ENCODE data around the gene NDST4. TPM values are rescaled to one million over a fixed set of nuclear protein-coding genes. Genes with fewer than 3 reads are reported as not detected.

Gene NDST4
- total RNA-seq, 1 experiment from 2014 or later = not detected

DNA sequence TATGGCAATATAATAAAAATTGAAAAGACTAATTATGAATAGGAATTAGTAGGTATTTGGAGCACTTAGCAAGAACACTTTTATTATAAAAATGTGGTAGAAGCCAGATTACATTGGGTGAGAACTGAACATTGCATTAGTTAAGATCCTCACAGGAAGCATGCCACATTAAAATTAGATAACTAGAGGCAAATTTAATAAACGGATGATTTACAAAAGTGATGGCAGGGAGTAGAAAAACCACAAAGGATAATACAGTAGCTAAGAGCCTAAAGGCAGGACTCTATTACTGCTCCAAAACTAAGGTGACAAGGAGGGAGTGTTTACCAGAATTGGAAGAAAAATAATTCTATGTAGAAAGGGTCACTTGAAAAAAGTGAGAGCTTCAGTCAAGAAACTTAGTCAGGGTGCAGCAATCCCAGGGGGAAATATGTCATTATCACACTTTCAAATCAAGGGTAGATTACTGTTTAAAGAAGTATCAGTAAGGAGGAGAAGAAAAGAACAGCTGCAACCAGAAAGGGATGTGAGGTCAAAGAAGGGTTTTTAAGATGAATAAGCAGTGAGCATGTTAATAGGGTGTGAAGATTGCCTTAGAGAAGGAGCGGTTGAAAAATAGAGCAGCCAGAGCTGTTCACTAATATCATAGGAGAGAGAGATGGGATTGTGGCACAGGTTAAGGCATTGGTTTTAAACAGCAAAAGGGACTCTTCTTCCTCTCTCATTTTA lies 84.6 kb downstream of the NDST4 start:
- Histone ChIP-seq H4K20me1 (ENCODE audit: low read length) (no peaks in the 10 kb centered on the region), H3K27me3 (ENCODE audit: low read length) (no peaks in the 10 kb centered on the region), H3K4me3 (ENCODE audit: low read length) (no peak overlapping the region), H3K9ac (ENCODE audit: low read length) (no peak overlapping the region), H3K4me1 (ENCODE audit: insufficient read depth, low read length) (no peaks in the 10 kb centered on the region), H3K9me3 (ENCODE audit: low read length) (no peaks in the 10 kb centered on the region), H3K9me2 (replicated peaks; ENCODE audit: low read length) (no peaks in the 10 kb centered on the region), H2AFZ (ENCODE audit: low read length) (no peak overlapping the region), H3F3A (ENCODE audit: low read length, unreplicated experiment) (no peaks in the 10 kb centered on the region), H3K36me3 (ENCODE audit: low read depth, low read length) (no peaks in the 10 kb centered on the region), H3K79me2 (ENCODE audit: low read length) (no peaks in the 10 kb centered on the region), H3K27ac (ENCODE audit: low read length) (no peak overlapping the region), H3K4me2 (ENCODE audit: low read length) (no peak overlapping the region)
- POLR2A ChIA-PET (ENCODE audit: unreplicated experiment) = no interaction called here
- CTCF ChIA-PET = no interaction called here
- TF ChIP-seq EZH2 (IDR thresholded peaks at IDR 0.05; ENCODE audit: low read length, unreplicated experiment) (no peak), EZH2phosphoT487 (IDR thresholded peaks at IDR 0.05; ENCODE audit: borderline replicate concordance, low read length) (no peak)
- TF ChIP-seq, protein P1, sequence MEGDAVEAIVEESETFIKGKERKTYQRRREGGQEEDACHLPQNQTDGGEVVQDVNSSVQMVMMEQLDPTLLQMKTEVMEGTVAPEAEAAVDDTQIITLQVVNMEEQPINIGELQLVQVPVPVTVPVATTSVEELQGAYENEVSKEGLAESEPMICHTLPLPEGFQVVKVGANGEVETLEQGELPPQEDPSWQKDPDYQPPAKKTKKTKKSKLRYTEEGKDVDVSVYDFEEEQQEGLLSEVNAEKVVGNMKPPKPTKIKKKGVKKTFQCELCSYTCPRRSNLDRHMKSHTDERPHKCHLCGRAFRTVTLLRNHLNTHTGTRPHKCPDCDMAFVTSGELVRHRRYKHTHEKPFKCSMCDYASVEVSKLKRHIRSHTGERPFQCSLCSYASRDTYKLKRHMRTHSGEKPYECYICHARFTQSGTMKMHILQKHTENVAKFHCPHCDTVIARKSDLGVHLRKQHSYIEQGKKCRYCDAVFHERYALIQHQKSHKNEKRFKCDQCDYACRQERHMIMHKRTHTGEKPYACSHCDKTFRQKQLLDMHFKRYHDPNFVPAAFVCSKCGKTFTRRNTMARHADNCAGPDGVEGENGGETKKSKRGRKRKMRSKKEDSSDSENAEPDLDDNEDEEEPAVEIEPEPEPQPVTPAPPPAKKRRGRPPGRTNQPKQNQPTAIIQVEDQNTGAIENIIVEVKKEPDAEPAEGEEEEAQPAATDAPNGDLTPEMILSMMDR (conservative IDR thresholded peaks at IDR 0.05; ENCODE audit: low read depth, low read length) = no peak
- intact Hi-C loops (cut with micrococcal nuclease) = no loop called here
- DNase-seq (no peak), ATAC-seq (no peak)
- BruUV-seq (replicated peaks) = no TSS peak

DNA sequence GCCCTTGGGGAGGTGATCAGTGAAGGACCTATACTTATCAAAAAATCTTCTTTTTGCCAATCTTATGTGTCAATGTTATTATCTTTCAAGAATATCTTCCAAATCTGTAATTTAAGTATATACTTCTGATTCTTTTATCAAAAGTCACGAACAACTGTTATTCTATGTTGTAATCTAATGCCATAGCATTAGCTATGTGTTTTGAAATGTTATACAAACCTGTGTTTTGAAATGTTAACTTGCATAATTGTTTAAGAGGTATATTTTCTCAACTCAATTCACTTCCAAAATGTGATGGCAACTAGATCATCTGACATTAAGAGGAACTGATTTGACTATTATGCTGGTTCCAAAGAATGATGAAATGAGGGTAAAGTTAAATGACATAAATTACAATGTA lies 113.5 kb downstream of the NDST4 start:
- DNase-seq (no peak), ATAC-seq (no peak)
- TF ChIP-seq, protein P1 (conservative IDR thresholded peaks at IDR 0.05; ENCODE audit: low read depth, low read length) = no peak
- TF ChIP-seq EZH2phosphoT487 (IDR thresholded peaks at IDR 0.05; ENCODE audit: borderline replicate concordance, low read length) (no peak), EZH2 (IDR thresholded peaks at IDR 0.05; ENCODE audit: low read length, unreplicated experiment) (no peak)
- Histone ChIP-seq H3F3A (ENCODE audit: low read length, unreplicated experiment) (no peaks in the 10 kb centered on the region), H3K4me2 (ENCODE audit: low read length) (no peak overlapping the region), H3K27me3 (ENCODE audit: low read length) (no peaks in the 10 kb centered on the region), H3K27ac (ENCODE audit: low read length) (no peak overlapping the region), H3K4me1 (ENCODE audit: insufficient read depth, low read length) (no peaks in the 10 kb centered on the region), H3K9ac (ENCODE audit: low read length) (no peak overlapping the region), H3K79me2 (ENCODE audit: low read length) (no peaks in the 10 kb centered on the region), H4K20me1 (ENCODE audit: low read length) (no peaks in the 10 kb centered on the region), H3K9me3 (ENCODE audit: low read length) (no peaks in the 10 kb centered on the region), H2AFZ (ENCODE audit: low read length) (no peak overlapping the region), H3K9me2 (replicated peaks; ENCODE audit: low read length) (no peaks in the 10 kb centered on the region), H3K4me3 (ENCODE audit: low read length) (no peak overlapping the region), H3K36me3 (ENCODE audit: low read depth, low read length) (no peaks in the 10 kb centered on the region)
- ChIA-PET POLR2A (ENCODE audit: unreplicated experiment) (no interaction called here), CTCF (no interaction called here)
- intact Hi-C loops (cut with micrococcal nuclease) = no loop called here
- BruUV-seq (replicated peaks) = no TSS peak

DNA sequence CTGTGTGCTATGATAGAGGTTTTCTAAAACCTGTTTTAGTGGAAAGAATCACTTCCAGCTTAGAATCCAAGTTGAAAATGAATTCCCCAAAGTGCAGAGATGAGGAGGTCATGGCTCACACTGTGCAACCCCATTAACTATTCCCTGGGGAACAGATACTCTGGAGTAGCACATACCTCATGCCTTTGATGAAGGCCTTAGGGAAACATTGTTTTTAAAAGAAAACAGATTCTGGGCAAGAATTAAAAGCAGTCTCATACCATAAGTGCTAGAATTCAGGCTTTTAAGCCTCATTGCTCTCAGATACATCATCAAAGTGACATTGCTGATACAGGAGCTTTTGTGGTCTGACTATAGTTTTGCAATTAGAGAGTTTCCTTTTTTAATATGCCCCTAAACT lies 115.1 kb downstream of the NDST4 start:
- ChIA-PET POLR2A (ENCODE audit: unreplicated experiment) (no interaction called here), CTCF (no interaction called here)
- no peaks in the 10 kb centered on the region for H3K4me1 ChIP-seq (ENCODE audit: insufficient read depth, low read length)
- no peaks in the 10 kb centered on the region for H3F3A ChIP-seq (ENCODE audit: low read length, unreplicated experiment)
- H4K20me1 ChIP-seq (ENCODE audit: low read length) = no peaks in the 10 kb centered on the region
- no peaks in the 10 kb centered on the region for H3K36me3 ChIP-seq (ENCODE audit: low read depth, low read length)
- intact Hi-C loops (cut with micrococcal nuclease) = no loop called here
- no peak overlapping the region for H3K4me2 ChIP-seq (ENCODE audit: low read length)
- DNase-seq (no peak), ATAC-seq (no peak)
- TF ChIP-seq, protein P1 (conservative IDR thresholded peaks at IDR 0.05; ENCODE audit: low read depth, low read length) = no peak
- TF ChIP-seq EZH2phosphoT487 (IDR thresholded peaks at IDR 0.05; ENCODE audit: borderline replicate concordance, low read length) (no peak), EZH2 (IDR thresholded peaks at IDR 0.05; ENCODE audit: low read length, unreplicated experiment) (no peak)
- no peaks in the 10 kb centered on the region for H3K9me2 ChIP-seq (replicated peaks; ENCODE audit: low read length)
- no peak overlapping the region for H3K27ac ChIP-seq (ENCODE audit: low read length)
- no TSS peak for BruUV-seq (replicated peaks)
- H3K27me3 ChIP-seq (ENCODE audit: low read length) = no peaks in the 10 kb centered on the region
- no peaks in the 10 kb centered on the region for H3K9me3 ChIP-seq (ENCODE audit: low read length)
- H3K79me2 ChIP-seq (ENCODE audit: low read length) = no peaks in the 10 kb centered on the region
- no peak overlapping the region for H3K9ac ChIP-seq (ENCODE audit: low read length)
- no peak overlapping the region for H3K4me3 ChIP-seq (ENCODE audit: low read length)
- no peak overlapping the region for H2AFZ ChIP-seq (ENCODE audit: low read length)

All from PC-3 (cell line).